H1 (cell line): ENCODE measurements around the gene CST7. TPM values are rescaled to one million over a fixed set of nuclear protein-coding genes. Genes with fewer than 3 reads are reported as not detected.

ENCODE experiments used
- BACH1 ChIP-seq: IDR thresholded peaks from 2 replicates; pipeline ENCODE4 v1.6.1; 2012; ENCODE audit warnings: low read length, improper control_type of control experiment
- CEBPB ChIP-seq: IDR thresholded peaks from 2 replicates; pipeline ENCODE4 v1.6.1; 2012; ENCODE audit warnings: low read depth, low read length
- PHF8 ChIP-seq: fragments of 200-600 bp; sonication (generic); conservative IDR thresholded peaks from 2 replicates; pipeline ENCODE4 v1.7.1; 2012; ENCODE audit warnings: low read depth, mild to moderate bottlenecking, inconsistent platforms, low read length, moderate library complexity
- RFX5 ChIP-seq: IDR thresholded peaks from 2 replicates; pipeline ENCODE4 v1.6.1; 2011; ENCODE audit warnings: low read depth, low read length, improper control_type of control experiment, borderline replicate concordance
- SAP30 ChIP-seq: fragments of 300-600 bp; sonication (generic); IDR thresholded peaks from 2 replicates; pipeline ENCODE4 v1.7.1; 2012; ENCODE audit warnings: low read length, moderate library complexity, mild to moderate bottlenecking, inconsistent platforms; ENCODE audit not compliant: insufficient read depth, insufficient replicate concordance
- SP1 ChIP-seq: IDR thresholded peaks from 2 replicates; pipeline ENCODE4 v1.6.1; 2011; ENCODE audit warnings: low read depth, low read length
- SP4 ChIP-seq: IDR thresholded peaks from 2 replicates; pipeline ENCODE4 v1.6.1; 2012; ENCODE audit warnings: low read length, inconsistent platforms
- polyA plus RNA-seq, 7 experiments: library from polyadenylated mRNA; depleted of rRNA in 3 of 7; stranded (reverse) in 5 of 7; unstranded in 2 of 7; fragments of >200 nt in 5 of 7; fragments of 200-250 nt in 2 of 7; gene quantifications; 1 replicate in 5 of 7; 2 replicates in 1 of 7; 4 replicates in 1 of 7; pipeline versions ENCODE4 v1.2.1 to v1.2.3, GENCODE V29; 2011 to 2013; ENCODE audit warnings: missing spikeins in 2 of 7, mixed read lengths in 2 of 7
- total RNA-seq: library from RNA; stranded (reverse); fragmentation: NEBNext Ultra II Directional; extraction: Animal tissue kit (Norgen Biotek cat#: 25700); gene quantifications from 2 replicates; pipeline ENCODE4 v1.2.1, GENCODE V29; 2021
- TF ChIP-seq, protein P1 (sequence below), 3 experiments: IDR thresholded peaks; 1 replicate in 2 of 3; 2 replicates in 1 of 3; pipeline versions ENCODE4 v1.5.1 to v1.6.1; 2011; ENCODE audit warnings: low read length in 3 of 3, mild to moderate bottlenecking in 3 of 3, inconsistent platforms in 2 of 3, low read depth in 1 of 3, moderate library complexity in 1 of 3; ENCODE audit not compliant: insufficient read depth in 1 of 3; ENCODE audit errors: control extremely low read depth in 1 of 3

Gene CST7
- total and polyA plus RNA-seq, 2 of the 8 experiments (the other 6 are each of a cell fraction or from before 2014, with no cell fraction given): not detected

DNA sequence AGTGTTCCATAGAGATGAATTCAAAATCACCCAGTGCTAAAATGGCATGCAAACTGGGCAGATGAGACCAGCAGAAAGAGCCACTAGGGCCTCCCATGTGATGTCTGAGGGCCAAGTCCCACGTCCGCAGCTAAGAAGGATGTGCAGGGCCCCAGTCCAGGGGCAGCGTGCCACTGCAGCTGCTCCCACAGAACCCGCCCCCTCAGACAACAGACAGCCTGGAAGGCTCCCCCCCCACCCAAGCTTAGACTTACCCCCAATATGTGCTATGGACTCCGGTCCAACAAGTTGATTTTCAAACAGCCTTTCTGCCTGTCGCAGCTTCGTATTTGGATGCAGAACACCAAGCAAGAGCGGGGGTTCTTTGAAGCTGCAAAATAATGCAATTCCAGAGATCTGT, 29.4 kb downstream of the CST7 start (continued):
- TF ChIP-seq, protein P1, sequence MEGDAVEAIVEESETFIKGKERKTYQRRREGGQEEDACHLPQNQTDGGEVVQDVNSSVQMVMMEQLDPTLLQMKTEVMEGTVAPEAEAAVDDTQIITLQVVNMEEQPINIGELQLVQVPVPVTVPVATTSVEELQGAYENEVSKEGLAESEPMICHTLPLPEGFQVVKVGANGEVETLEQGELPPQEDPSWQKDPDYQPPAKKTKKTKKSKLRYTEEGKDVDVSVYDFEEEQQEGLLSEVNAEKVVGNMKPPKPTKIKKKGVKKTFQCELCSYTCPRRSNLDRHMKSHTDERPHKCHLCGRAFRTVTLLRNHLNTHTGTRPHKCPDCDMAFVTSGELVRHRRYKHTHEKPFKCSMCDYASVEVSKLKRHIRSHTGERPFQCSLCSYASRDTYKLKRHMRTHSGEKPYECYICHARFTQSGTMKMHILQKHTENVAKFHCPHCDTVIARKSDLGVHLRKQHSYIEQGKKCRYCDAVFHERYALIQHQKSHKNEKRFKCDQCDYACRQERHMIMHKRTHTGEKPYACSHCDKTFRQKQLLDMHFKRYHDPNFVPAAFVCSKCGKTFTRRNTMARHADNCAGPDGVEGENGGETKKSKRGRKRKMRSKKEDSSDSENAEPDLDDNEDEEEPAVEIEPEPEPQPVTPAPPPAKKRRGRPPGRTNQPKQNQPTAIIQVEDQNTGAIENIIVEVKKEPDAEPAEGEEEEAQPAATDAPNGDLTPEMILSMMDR (IDR thresholded peaks at IDR 0.05; ENCODE audit: control extremely low read depth in 1 of 3, insufficient read depth in 1 of 3, low read depth in 1 of 3, low read length in 3 of 3): no peak
- TF ChIP-seq BACH1 (no peak), SP1 (no peak), SP4 (no peak), CEBPB (no peak), PHF8 (no peak), SAP30 (no peak), RFX5 (no peak)
